HG03575 (cell line): ENCODE measurements around the gene GPRASP1.

Source experiments
- ATAC-seq: cut with Tn5 transposase; IDR thresholded peaks from one replicate; pipeline ENCODE4 v1.9.1; 2021; ENCODE audit not compliant: unreplicated experiment, insufficient number of reproducible peaks, low FRiP score; ENCODE audit errors: extremely low read depth

GPRASP1 gene

GRCh38 chrX:102684772-102685520, 33.7 kb downstream of the GPRASP1 start:
- no peak for ATAC-seq

GRCh38 chrX:102694749-102695148, 43.5 kb downstream of the GPRASP1 start:
- ATAC-seq: no peak

- no peak for ATAC-seq
Observed at GRCh38 chrX:102696306-102696705, 45.0 kb downstream of the GPRASP1 start.

GRCh38 chrX:102697494-102697893, 46.2 kb downstream of the GPRASP1 start:
- ATAC-seq: no peak
